Measurements from ENCODE around the gene DRD5.

GRCh38 chr4:9745782-9746181 is 35.7 kb upstream of the DRD5 start:
- TF ChIP-seq POLR2A (IDR thresholded peaks at IDR 0.05; ENCODE audit: low read length) (no peak), GATA1 (IDR thresholded peaks at IDR 0.05; ENCODE audit: low read depth, low read length) (no peak)

Measured in erythroblast (primary cell).